Esophagus muscularis mucosa (tissue), 4 donors: ENCODE measurements around the gene TRAPPC2L. TPM values are rescaled to one million over a fixed set of nuclear protein-coding genes. Genes with fewer than 3 reads are reported as not detected.

ENCODE experiments used
- DNase-seq: peaks from one replicate; pipeline ENCODE4 v3.0.0-alpha.2; 2017; ENCODE audit errors: extremely low spot score
- H3K27ac ChIP-seq, 4 donors: fragments of 200-600 bp; sonication (generic); replicated peaks in 1 of 4; 1 replicate in 3 of 4; 2 replicates in 1 of 4; pipeline ENCODE4 v1.5.1; 2016 to 2019; ENCODE audit warnings: mild to moderate bottlenecking in 1 of 4
- H3K27me3 ChIP-seq, 4 donors: fragments of 200-600 bp; sonication (generic); one replicate each; pipeline versions ENCODE4 v1.5.1 to v1.6.0; 2016 to 2019
- H3K36me3 ChIP-seq, 4 donors: fragments of 200-600 bp; sonication (generic); one replicate each; pipeline ENCODE4 v1.5.1; 2016 to 2019
- H3K4me1 ChIP-seq, 4 donors: fragments of 200-600 bp; sonication (generic); one replicate each; pipeline ENCODE4 v1.5.1; 2016 to 2019
- H3K4me3 ChIP-seq, 4 donors: fragments of 200-600 bp; sonication (generic); 1 replicate in 2 of 4; 2 replicates in 2 of 4; pipeline ENCODE4 v1.5.1; 2016 to 2019; ENCODE audit warnings: mild to moderate bottlenecking in 4 of 4, moderate library complexity in 1 of 4
- H3K9me3 ChIP-seq, 4 donors: fragments of 200-600 bp; sonication (generic); 1 replicate in 3 of 4; 2 replicates in 1 of 4; pipeline ENCODE4 v1.5.1; 2016 to 2019
- CTCF ChIP-seq, 3 experiments: fragments of 200-600 bp in 2 of 3; fragments of 450-650 bp in 1 of 3; sonication (generic) in 2 of 3; IDR thresholded peaks; one replicate each; pipeline ENCODE4 v1.5.1; 2017 to 2019; ENCODE audit warnings: antibody characterized with exemption in 3 of 3, mild to moderate bottlenecking in 2 of 3, moderate library complexity in 1 of 3
- EP300 ChIP-seq: sonication (generic); formaldehyde crosslinking; IDR thresholded peaks from one replicate; pipeline ENCODE4 v1.6.1; 2017; ENCODE audit warnings: antibody characterized with exemption
- POLR2A ChIP-seq: fragments of 450-650 bp; IDR thresholded peaks from one replicate; pipeline ENCODE4 v1.6.1; 2017; ENCODE audit warnings: antibody characterized with exemption, moderate library complexity, mild to moderate bottlenecking, low read depth
- POLR2AphosphoS5 ChIP-seq, 2 donors: sonication (generic); formaldehyde crosslinking; IDR thresholded peaks; one replicate each; pipeline ENCODE4 v1.6.1; 2017; ENCODE audit warnings: antibody characterized with exemption in 2 of 2
- WGBS: methylation state at CpG from one replicate; pipeline ENCODE4 v1.1.5; 2018; 5-methylcytosine and 5-hydroxymethylcytosine counted together
- intact Hi-C: fragments of 100-400 bp; cut with DNase I; formaldehyde crosslinking; loops from one replicate; pipeline ENCODE4 v1.15.1; 2023
- total RNA-seq, 4 donors: library from RNA; depleted of rRNA; stranded (reverse); fragments of >200 nt; gene quantifications; one replicate each; pipeline versions ENCODE4 v1.1.0 to v1.2.1, GENCODE V29; 2016

The TRAPPC2L gene
- total RNA-seq, 4 donors from 2014 or later = 22.9 to 35.8 (median 29.6) TPM

DNA sequence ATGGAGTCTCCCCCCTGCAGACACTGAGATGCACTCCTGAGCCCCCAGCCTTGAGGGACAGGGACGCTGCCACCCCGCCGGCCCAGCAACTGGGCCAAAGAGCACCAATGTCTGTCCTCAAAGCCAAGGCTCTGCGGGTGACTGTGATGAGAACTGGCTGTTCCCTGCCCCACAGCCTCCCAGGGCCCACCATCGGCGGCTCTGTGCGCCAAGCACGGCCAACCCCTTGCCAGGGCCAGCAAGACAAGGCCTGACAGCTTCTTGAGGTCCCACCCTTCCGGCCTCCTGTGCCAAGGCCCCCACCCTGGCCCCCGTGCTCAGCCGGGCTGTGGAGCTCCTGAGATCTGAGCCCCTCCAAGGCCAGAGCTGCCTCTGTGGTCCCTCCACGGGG, 43.7 kb downstream of the TRAPPC2L start:
- no peak for DNase-seq
- peaks cover 0 to 57% (median 23%) of the 10 kb centered on the region in 4 donors for H3K36me3 ChIP-seq
- H3K27ac ChIP-seq = no peak overlapping the region
- no CpG with 5 or more reads among the region's 12 CpGs for WGBS
- H3K27me3 ChIP-seq = peaks cover 0 to 18% (median 0%) of the 10 kb centered on the region in 4 donors
- intact Hi-C loops = no loop called here
- TF ChIP-seq POLR2A = no peak
- no peak for TF ChIP-seq CTCF (IDR thresholded peaks at IDR 0.05)
- TF ChIP-seq POLR2AphosphoS5 (IDR thresholded peaks at IDR 0.05) = no peak
- TF ChIP-seq EP300 = no peak
- no peaks in the 10 kb centered on the region for H3K9me3 ChIP-seq
- no peak overlapping the region for H3K4me3 ChIP-seq
- peaks cover 0 to 13% (median 2%) of the 10 kb centered on the region in 4 donors for H3K4me1 ChIP-seq

GRCh38 chr16:88901718-88902337, 44.9 kb downstream of the TRAPPC2L start:
- Histone ChIP-seq H3K4me1 (peaks cover 0 to 24% (median 6%) of the 10 kb centered on the region in 4 donors), H3K4me3 (no peak overlapping the region), H3K27me3 (peaks cover 0 to 30% (median 0%) of the 10 kb centered on the region in 4 donors), H3K36me3 (peaks cover 0 to 45% (median 21%) of the 10 kb centered on the region in 4 donors), H3K9me3 (no peaks in the 10 kb centered on the region), H3K27ac (no peak overlapping the region)
- 81% methylated on average over 23 of the region's 26 CpGs for WGBS
- DNase-seq = no peak
- intact Hi-C loops = no loop called here
- no peak for TF ChIP-seq POLR2AphosphoS5 (IDR thresholded peaks at IDR 0.05)
- TF ChIP-seq POLR2A = no peak

DNA sequence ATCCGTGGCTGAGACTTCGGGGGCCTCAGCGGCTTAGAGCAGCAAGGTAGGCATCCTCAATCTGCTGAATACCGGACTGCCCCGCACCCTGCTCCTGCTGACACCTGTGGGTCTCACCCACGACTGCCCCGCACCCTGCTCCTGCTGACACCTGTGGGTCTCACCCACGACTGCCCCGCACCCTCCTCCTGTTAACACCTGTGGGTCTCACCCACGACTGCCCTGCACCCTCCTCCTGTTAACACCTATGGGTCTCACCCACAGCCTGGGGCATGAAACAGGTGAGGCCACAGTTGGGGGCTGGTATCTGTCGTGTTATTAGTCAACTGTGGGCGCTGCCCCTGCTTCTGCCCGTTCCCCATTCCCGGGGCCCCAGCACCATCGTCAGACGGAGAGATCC, 45.8 kb downstream of the TRAPPC2L start:
- TF ChIP-seq POLR2AphosphoS5 (IDR thresholded peaks at IDR 0.05) = no peak
- TF ChIP-seq POLR2A = no peak
- no peak for TF ChIP-seq EP300
- no peak for TF ChIP-seq CTCF (IDR thresholded peaks at IDR 0.05)
- Histone ChIP-seq H3K27me3 (peaks cover 0 to 31% (median 0%) of the 10 kb centered on the region in 4 donors), H3K36me3 (peaks cover 0 to 36% (median 14%) of the 10 kb centered on the region in 4 donors), H3K4me1 (peaks cover 0 to 26% (median 8%) of the 10 kb centered on the region in 4 donors), H3K4me3 (no peak overlapping the region), H3K27ac (no peak overlapping the region), H3K9me3 (no peaks in the 10 kb centered on the region)
- WGBS = 80% methylated on average over 15 of the region's 16 CpGs
- intact Hi-C loops = no loop called here
- DNase-seq = no peak

DNA sequence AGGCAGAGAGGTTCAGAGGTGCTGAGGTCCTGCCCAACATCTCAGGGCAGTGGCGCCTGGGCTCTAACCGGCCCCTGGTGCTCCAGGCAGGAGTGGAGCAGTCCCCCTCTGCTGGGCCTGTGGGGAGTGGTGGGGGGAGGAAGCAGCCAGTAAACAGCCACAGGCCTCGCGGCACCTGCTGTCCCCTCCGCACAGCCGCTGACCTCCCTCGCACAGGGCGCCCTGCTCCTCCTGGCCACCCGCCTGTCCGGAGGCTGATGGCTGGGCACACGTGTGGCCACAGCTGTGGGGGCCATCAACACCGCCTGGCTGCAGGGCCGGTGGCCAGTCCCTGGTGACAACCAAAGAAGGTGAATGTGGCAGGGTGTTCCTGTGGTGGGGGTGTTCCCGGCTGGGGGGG, 46.3 kb downstream of the TRAPPC2L start:
- TF ChIP-seq POLR2A (no peak), EP300 (no peak), POLR2AphosphoS5 (IDR thresholded peaks at IDR 0.05) (no peak), CTCF (IDR thresholded peaks at IDR 0.05) (no peak)
- DNase-seq = no peak
- H3K36me3 ChIP-seq = peaks cover 0 to 31% (median 11%) of the 10 kb centered on the region in 4 donors
- H3K27ac ChIP-seq = no peak overlapping the region
- WGBS = 79% methylated on average over 2 of the region's 14 CpGs
- H3K4me1 ChIP-seq = peaks cover 0 to 26% (median 8%) of the 10 kb centered on the region in 4 donors
- intact Hi-C loops = no loop called here
- no peak overlapping the region for H3K4me3 ChIP-seq
- H3K27me3 ChIP-seq = peaks cover 0 to 31% (median 0%) of the 10 kb centered on the region in 4 donors
- no peaks in the 10 kb centered on the region for H3K9me3 ChIP-seq

DNA sequence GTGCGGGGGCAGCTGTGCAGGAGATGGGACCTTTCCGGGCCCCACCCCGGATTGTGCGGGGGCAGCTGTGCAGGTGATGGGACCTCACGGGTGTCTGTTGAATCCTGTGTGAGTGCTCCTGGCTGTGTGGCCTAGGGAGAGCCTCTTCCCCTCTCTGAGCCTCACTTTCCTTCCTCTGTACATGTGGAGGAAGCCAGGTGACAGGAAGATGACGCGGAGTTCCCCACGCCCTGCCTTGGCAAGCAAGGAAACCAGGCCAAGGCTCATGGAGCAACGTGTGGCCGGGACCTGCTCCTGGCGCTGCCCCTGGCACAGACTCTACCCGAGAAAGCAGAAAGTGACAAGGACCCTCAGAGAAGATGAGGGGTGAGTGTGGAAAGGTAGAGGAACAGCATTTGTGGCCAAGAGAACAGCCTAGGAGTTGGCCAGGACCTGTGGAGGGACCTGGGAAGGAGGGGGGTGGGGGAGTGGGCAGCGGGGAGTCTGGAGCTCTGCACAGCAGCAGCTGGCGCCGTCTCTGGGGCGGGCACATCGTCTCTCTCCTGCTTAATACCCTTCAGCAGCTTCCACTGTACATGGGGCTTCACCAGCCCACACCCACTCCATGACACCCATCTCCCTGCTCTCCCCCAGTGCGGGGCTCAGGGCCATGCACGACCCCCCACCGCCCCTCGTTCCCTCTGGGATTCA, 47.9 kb downstream of the TRAPPC2L start:
- Histone ChIP-seq H3K36me3 (peaks cover 0 to 19% (median 10%) of the 10 kb centered on the region in 4 donors), H3K9me3 (no peaks in the 10 kb centered on the region), H3K27ac (no peak overlapping the region), H3K4me1 (peaks cover 0 to 26% (median 8%) of the 10 kb centered on the region in 4 donors), H3K4me3 (no peak overlapping the region), H3K27me3 (peaks cover 0 to 35% (median 0%) of the 10 kb centered on the region in 4 donors)
- intact Hi-C loops = no loop called here
- WGBS = 80% methylated on average over 16 of the region's 21 CpGs
- no peak for TF ChIP-seq CTCF (IDR thresholded peaks at IDR 0.05)
- no peak for TF ChIP-seq POLR2AphosphoS5 (IDR thresholded peaks at IDR 0.05)
- TF ChIP-seq EP300 = no peak
- TF ChIP-seq POLR2A = no peak
- DNase-seq = no peak
